Measurements from ENCODE around the gene ZNF239. TPM values are rescaled to one million over a fixed set of nuclear protein-coding genes. Genes with fewer than 3 reads are reported as not detected.
A peak's percentile ranks its signal among the peaks of the same experiment; 100 is the strongest.
"Not testable (repeated sequence)": the region's sequence is repeated elsewhere in the genome, so short reads cannot be mapped to it uniquely, and the experiment has no call there.

ZNF239 gene
- 6.6 TPM for polyA plus RNA-seq (ENCODE audit: insufficient read length)

DNA sequence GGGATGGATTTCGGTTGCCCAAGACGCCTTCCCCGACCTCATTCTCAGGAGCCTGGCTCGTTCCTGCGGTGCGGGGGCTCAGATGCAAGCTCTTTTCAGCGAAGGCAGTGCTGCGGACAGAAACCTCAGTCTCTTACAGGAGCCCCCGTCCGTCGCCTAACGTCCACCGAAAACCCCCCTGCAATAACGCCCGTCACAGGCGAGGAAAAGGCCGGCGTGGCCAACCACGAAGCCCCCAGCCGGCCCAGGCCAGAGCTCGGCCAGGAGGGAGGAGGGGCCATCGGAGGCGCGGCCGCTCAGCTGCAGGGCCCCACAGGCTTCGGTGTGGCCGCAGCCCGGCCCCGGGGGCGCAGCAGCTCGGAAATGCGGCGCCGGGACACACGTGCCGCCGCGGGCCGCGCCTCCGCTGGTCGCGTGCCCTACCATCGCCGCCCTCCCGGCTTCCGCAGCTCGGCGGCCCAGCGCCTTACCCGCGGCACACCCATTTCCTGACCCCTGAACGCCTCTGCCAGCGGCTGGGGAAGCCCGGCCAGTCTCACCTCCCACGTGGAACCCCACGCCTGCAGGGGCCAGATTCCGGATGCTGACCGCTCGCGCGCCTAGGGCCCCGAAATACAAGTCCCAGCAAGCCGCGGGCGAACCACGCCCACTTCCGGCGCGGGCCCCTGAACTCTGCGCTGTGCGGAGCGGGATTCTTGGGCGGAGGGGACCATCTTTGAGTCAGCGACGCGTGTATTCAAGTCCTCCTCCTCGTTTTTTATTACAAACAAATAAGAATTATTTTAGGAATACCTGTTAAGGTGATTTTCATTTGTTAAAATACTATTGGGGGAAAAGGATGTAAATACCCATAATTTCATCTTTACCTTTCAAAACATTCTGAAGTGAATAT lies at the start of gene ZNF239:
ZNF239 (minus strand) TSS at position 616 of the 892 bp plus-strand sequence. CDS start 16,537 bp downstream, outside the sequence.
- DNase-seq (ENCODE audit: low read depth), result peak; percentile 52

DNA sequence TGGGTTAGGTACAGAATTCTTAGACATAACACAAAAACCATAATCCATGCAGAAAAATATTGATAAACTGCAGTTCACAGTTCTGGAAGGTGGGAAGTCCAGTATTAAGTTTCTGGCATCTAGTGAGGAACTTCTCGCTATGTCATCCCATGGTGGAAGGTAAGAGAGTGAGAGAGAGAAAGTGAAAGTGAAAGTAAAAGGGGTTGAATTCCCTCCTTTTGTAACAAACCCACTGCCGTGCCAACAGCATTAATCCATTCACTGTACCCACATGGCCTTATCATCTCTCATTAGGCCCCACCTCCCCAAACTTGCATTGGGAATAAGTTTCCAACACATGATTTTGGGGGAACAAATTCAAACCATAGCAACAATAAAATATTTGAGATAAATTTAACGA lies 48.9 kb upstream of the ZNF239 start:
- DNase-seq (ENCODE audit: low read depth), result no peak

DNA sequence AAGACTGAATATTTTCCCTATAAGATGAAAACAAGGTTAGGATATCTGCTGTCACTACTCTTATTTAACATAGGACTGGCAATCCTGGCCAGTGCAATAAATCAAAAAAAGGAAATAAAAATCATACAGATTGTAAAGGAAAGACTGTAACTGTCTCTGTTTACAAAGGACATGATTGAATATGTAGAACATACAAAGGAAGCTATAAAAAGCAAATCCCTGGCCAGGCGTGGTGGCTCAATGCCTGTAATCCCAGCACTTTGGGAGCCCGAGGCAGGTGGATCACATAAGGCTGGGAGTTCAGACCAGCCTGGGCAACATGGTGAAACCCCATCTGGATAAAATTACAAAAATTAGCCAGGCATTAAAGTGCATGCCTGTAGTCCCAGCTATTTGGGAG lies 47.6 kb upstream of the ZNF239 start:
- DNase-seq (ENCODE audit: low read depth), result no peak

DNA sequence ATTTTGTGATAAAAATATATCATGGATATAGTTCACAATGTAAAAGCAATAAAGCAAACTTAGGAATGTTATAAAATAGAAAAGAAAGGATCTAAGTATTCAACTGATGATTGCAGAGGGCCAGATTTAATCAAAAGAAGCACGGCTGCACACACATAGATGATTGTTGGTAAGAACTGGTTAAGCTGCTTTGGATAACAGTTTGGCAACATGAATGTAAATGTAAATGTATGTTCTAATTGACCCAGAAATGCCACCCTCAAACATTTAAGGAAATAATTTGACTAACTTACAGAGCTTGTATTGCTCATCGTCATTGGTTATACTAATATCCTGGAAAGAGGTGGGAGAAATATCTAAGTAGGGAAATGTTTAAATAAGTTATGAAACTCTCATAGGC lies 45.0 kb upstream of the ZNF239 start:
- no peak for DNase-seq (ENCODE audit: low read depth)

DNA sequence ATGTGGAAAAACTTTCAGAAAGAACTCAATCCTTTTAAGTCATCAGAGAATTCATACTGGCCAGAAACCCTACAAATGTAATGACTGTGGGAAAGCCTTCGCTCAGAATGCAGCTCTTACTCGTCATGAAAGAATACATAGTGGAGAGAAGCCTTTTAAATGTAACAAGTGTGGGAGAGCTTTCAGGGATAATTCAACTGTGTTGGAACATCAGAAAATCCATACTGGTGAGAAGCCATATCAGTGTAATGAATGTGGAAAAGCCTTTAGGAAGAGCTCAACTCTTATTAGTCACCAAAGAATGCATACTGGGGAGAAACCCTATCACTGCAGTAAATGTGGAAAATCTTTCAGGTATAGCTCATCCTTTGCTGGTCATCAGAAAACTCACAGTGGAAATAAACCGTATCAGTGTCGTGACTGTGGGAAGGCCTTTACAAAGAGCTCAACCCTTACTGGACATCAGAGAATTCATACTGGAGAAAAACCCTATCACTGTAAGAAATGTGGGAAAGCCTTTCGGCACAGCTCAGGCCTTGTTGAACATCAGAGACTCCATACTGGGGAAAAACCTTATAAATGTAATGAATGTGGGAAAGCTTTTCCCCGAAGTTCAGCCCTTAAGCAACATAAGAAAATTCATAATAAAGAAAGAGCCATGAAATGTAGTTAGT lies 42.4 kb upstream of the ZNF239 start:
- DNase-seq (ENCODE audit: low read depth), result no peak

DNA sequence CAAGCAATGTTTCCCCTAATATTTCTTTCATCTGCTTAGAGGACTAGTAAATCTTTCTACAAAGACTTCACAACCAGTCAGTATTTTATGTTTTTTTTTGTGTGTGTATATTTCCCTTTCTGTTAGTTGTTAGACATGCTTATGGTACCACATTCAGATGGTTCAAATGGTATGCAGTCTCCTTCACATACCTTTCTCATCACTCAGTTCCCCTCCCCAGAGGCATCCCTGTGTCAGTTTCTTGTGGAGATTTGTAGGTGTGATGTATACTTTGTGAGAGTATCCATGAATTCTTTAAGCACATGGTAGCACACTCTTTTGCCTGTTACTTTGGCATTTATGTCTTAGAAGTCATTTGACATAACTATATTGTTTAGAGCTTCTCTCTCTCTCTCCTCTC lies 36.2 kb upstream of the ZNF239 start:
- no peak for DNase-seq (ENCODE audit: low read depth)

DNA sequence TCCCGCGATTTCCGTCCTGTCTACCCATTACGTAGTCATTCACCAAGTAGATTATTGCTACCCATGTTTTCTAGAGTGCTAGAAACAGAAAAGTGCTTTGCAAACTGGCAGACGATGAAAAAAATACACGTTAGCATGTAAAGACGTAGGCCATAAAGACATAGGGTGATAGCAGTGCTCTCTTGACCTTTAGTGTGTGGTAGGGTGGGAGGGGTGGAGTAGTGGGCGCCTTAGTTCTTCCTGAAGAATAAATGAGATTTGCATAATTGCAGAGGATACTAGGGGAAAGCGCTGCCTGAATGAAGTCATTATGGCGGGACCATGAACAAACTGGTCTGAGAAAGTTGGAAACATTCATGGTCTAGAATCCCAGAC lies 32.8 kb upstream of the ZNF239 start:
- no peak for DNase-seq (ENCODE audit: low read depth)

DNA sequence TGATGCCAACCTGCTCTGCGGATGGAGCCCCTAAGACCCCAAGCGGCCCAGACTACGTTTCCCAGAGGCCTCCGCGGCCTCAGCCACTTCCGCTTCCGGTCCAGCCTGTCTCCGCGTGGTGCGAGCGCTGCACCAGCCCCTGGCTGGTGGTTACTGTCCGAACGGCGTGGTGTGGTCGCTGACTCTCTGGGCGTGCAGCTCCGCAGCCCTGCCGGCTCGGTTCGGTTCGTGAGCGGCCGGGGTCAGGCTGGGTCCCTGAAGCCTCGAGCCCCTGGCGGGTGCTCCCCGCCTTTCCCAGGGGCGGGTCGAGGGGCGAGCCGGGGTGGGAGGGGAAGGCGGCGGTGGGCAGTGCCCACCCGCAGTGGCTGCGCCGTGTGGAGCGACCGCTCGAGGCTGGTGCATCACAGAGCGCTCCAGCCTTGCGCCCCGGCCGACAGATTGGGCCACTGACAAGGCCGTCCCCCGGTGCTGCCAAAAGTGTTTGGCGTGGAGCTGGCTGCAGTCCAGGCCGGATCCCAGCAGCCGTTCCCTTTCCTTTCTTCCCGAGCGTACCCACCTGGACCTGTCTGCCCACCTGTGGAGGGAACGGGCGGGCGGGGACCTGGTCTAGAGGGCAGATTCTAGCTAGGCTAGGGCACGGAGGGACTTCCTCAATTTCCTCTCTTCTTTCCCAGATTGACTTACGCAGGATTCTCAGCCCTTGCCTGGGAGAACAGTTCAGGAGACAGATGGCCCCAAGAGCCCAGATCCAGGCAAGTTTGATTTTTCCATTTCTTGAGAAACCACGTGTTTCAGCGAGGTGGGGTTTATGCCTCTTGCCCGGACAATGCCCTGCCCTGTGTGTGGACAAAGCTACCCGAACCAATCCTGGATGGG lies 32.1 kb upstream of the ZNF239 start, which contains the start of gene ZNF485:
ZNF485 (plus strand) TSS at position 116 of the 876 bp plus-strand sequence; CDS start at position 729, 613 bp downstream.
- DNase-seq (ENCODE audit: low read depth), result no peak

DNA sequence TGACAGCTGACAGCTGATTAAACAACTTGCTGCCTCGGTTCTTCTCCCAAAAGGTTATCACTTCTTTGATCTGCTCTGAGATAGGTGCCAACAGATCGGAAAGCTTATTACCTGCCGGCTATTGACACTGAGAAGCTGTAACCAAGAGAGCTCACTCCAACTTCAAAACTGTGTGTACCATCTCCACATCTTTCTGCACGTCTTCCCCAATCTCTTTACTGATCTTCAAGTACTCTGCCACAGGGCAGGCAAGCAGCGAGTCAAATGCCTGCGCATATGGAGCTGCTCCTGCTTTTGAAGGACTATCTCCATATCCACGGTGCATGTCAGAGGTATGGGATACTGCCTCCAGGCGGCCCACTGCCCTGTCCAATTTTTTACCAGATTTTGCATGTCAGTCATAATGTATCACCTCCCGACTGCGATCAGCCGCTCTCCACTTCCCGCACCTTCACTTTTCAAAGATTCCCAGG lies 31.5 kb upstream of the ZNF239 start:
- no peak for DNase-seq (ENCODE audit: low read depth)

DNA sequence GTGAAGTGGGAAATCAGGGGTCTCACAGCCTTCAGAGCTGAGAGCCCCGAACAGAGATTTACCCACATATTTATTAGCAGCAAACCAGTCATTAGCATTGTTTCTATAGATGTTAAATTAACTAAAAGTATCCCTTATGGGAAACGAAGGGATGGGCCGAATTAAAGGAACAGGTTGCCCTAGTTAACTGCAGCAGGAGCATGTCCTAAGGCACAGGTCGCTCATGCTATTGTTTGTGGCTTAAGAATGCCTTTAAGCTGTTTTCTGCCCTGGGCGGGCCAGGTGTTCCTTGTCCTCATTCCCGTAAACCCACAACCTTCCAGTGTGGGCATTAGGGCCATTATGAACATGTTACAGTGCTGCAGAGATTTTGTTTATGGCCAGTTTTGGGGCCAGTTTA lies 27.2 kb upstream of the ZNF239 start:
- DNase-seq (ENCODE audit: low read depth), result not testable (repeated sequence)

DNA sequence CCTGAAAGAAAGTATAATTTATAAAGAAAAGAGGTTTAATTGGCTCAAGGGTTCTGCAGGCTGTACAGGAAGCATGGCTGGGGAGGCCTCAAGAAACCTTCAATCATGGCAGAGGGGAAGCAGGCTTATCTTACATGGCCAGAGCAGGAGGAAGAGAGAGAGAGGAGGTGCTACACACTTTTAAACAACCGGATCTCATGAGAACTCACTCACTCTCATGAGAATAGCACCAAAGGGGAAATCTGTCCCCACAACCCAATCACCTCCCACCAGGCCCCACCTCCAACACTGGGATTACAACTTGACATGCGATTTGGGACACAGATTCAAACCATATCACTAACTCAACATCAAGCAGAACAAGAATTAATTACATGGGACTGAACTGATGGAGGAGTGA lies 24.9 kb upstream of the ZNF239 start:
- no peak for DNase-seq (ENCODE audit: low read depth)

DNA sequence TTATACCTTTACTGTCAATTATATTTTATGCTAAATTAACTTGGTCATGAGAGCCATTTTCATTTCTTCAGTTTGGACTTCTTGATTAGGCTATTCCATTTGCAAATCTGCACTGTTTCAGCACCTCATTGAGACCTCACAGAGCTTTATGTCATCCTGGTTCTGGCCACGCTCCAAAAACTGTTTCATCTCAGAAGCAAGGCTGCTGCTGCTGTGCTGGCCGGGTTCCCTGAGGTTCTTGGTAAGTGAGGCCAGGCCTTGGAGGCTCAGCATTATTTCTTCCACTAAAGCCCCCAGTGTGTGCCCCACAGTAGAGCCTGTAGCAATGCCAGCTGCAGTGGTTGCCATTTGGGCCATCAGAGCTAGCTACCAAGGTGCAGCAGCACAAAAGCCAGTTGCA lies 24.0 kb upstream of the ZNF239 start:
- no peak for DNase-seq (ENCODE audit: low read depth)

DNA sequence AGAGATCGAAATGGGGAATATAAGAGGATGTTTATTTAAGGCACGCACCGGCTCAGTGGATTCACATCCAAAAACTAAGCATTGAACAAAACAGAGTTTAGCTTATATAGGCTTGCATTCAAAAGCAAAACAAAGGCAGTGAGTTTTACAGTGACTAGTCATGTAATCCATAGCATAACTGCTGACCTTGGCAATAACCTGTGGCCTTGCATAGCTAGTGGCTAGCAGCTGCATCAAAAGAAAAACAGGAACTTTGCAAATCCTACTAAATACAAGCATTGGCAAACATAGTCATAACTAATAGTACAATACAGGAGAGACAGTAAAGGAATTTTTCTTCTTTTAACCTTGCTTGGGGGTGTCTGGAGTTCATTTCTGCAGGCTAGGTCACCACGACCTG lies 22.1 kb upstream of the ZNF239 start:
- no peak for DNase-seq (ENCODE audit: low read depth)

DNA sequence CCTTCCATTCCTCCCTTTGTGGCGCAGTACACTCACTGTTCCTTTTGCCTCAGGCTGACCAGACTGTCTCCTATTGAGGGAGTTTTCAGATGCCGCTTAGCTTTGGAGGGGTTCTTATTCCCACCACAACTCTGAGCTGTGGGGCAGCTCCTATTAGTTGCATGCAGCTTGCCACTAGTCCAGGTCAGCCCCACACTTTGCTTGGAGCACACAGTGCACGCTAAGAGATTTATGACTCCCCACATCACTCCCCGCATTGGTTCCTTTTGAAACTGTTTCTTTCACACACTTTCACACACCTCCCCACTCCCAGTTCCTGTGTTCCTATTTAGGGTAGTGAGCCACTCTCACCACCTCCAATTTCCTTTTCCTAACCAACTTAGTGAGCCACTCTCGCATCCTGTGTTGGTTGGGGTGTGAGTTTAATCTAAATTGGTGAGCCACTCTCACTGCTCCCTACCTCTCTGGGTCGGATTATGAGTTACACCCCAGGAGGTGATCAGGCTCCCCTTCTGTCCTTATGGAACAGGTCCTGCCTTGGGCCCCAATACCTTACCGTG lies 21.4 kb upstream of the ZNF239 start:
- DNase-seq (ENCODE audit: low read depth), result no peak

DNA sequence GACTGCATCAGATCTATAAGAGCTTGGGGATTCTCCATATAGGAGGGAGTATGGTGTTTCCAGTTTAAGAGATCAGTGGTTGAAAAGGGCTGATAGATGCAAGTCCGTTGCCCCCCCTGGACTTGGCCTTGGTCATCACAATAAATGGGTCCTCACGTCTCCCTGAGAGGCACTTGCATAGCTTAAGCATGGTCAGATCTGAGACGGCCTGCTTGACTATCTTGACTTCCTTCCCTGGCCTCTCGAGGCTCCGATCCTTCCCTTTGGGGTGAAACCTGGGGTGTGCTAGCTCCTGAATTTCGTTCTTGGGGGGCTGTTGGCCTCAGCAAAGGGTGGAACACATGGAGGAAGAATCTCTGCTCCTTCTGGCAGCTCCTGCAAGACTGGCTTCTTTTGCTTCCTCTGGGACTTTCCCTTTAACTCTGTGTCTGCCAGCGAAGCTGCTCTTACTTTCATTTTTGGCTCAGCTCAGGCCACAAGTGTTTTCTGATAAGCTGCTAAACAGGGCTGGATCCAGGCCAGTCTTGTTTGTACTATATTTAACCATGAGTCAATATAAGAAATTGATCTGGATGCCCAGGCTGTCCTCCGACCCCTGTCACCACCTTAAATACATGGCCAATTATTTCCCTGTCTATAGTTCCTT lies 20.7 kb upstream of the ZNF239 start:
- no peak for DNase-seq (ENCODE audit: low read depth)

DNA sequence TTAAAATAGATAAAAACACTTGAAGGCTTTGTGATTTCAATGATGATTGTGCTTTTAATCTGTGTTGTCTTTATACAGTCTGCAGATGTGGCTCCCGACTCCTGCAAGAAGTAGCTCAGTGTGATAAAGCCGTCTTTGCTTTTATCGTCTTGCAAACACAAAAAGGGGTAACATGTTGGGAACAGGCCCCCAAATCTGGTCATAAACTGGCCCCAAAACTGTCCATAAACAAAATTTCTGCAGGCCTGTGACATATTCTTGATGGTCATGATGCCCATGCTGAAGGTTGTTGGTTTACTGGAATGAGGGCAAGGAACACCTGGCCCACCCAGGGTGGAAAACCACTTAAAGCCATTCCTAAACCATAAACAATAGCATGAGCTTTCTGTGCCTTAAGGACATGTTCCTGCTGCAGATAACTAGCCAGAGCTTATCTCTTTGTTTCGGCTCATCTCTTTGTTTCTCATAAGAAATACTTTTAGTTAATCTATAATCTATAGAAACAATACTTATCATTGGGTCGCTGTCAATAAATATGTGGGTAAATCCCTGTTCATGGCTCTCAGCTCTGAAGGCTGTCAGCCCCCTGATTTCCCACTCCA lies 17.0 kb upstream of the ZNF239 start:
- DNase-seq (ENCODE audit: low read depth), result no peak

DNA sequence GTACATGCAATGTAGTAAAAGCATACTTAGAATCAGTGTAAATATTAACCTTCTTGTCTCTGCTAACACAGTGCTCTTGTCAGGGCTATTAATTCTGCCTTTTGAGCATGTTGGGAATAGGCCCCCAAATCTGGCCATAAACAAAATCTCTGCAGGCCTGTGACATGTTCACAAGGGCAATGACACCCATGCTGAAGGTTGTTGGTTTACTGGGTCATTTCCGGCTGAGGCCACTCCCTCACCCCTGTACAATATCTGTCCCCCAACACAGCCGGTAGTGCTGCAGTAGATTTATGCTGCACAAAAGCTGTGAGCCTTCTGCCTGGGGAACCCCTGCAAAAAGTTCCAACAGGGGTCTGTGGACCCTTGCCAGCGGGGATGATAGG lies 12.3 kb upstream of the ZNF239 start:
- DNase-seq (ENCODE audit: low read depth), result not testable (repeated sequence)

DNA sequence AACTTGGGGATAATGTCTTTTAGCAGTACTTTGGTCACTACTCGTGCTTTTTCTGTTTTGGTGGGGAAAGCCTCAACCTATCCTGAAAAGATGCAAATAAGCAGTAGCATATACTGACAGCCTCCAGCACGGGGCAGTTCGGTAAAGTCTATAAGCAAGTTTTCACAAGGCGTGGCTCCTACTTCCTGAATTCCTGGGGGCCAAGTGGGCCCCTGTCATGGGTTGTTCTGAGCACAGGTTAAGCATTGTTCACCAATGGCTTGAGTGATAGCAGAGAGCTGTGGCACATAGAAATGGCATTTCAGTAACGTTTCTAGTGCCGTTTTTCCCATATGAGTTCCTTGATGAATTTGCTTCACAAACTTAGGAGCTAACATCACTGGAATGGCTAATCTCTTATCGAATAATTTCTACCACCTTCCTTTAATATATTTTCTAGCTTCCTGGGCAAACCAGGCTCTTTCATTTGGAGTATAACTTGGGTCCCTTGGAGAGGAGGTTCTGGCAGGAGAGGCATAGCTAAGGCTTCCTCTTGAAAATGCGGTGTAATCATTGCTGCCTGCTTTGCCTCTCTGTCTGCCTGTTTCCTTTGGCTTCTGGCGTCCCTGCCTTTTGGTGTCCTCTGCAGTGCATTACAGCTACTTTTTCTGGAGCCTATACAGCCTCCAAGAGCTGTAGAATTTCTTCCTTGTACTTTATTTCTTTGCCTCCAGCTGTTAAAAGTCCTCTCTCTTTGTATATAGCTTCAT lies 11.7 kb upstream of the ZNF239 start:
- no peak for DNase-seq (ENCODE audit: low read depth)

DNA sequence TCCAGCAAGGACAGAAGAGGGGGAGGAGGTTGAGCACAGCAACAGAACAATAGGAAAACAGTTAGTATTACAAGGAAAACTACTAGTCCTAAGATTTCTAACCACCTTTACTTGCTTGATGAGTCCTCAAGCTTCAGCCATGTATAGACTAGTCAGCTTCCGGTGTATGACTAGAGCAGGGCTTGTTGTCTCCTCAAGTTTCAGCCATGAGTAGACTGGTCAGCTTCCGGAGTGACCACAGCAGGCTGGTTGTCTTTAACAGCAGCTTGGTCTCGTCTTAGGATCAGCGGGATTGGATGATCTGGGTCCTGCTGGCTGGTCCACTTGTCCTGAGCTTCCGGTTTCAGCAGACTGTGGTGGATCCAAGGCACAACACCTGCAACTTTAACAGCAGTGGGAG lies 10.6 kb upstream of the ZNF239 start:
- no peak for DNase-seq (ENCODE audit: low read depth)

DNA sequence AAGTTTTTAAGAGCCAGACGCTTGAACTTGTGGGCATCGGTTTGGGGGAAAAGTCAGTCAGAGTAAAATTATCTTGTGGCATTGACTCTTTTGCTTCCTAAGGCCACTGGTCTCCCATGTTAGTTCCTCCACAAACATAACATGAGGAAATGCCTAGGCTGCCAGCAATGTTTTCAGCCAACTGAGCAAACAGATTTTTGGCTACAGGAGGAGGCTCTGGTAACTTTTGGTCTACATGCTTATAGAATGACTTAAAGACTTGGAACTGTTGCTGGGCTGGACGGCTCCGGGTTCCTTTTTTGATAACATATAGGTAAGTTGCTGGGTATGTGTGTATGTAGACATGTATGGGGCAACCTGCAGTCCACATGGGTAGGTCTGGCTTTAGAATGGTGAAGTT lies 9.6 kb upstream of the ZNF239 start:
- no peak for DNase-seq (ENCODE audit: low read depth)
